Measurements from ENCODE around the gene MFSD11.
A peak's percentile ranks its signal among the peaks of the same experiment; 100 is the strongest.
"Not testable (repeated sequence)": the region's sequence is repeated elsewhere in the genome, so short reads cannot be mapped to it uniquely, and the experiment has no call there.

MFSD11 gene

DNA sequence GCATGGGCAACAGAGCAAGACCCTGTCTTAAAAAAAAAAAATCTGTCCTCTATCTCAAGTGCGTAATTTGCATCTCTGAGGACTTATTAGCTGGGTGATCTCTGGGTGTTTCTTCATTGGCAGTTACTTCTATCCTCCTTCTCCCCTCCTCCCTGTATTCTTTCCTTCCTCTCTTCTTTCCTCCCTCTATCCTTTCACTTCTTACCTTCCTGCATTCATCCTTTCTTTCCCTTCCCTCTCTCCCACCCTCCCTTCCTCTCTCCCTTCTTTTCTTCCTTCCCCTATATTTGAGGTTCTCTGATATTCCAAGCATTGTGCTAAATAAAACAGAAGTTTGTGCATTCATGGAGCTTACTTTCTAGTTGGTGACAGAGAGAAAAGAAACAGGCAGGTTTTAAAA lies 10.7 kb downstream of the MFSD11 start:
- no peak for DNase-seq

DNA sequence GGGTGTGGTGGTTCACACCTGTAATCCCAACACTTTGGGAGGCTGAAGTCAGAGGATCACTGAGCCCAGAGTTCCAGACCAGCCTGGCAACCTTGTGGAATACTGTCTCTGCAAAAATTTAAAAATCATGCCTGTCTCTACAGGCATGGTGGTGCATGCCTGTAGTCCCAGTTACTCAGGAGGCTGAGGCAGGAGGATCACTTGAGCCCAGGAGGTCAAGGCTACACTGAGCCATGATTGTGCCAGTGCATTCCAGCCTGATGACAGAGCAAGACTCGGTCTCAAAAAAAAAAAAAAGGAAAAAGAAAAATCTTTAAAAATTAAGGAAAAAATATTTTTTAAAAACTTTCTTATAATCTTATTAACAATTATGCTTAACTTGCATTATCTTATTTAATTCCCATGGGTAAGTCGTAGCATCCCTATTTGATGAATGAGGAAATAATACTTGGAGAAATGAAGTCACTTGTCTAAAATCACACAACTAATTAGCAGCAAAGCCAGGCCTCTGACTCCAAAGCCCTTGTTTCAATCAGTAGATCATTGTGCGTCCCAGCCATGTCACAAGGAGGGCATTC lies 13.6 kb downstream of the MFSD11 start:
- no peak for DNase-seq

GRCh38 chr17:76752006-76752405 lies 14.1 kb downstream of the MFSD11 start:
- peak; percentile 19 for DNase-seq

- DNase-seq: peak; percentile 35
These were observed 15.4 kb downstream of the MFSD11 start for GRCh38 chr17:76753061-76753961.

DNA sequence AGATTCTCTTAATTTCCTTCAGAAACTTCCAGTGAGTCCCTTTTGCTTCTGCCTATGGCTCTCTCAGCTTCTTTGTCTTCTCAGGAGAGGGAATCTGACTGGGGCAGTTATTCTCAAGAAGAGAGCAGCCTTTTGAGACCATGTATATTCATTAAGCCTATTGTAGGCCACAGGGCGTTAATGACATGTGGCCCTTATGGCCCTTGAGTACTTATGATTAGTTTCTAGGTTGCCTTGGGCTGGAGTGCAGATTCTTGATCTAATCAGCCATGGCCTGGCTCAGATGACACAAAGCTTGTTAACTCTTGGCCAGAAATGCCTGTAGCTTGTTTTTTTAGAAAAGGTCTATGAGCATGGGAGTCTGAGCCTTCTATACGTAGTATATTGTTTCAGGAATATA lies 17.4 kb downstream of the MFSD11 start:
- no peak for DNase-seq

GRCh38 chr17:76757256-76757655 lies 19.3 kb downstream of the MFSD11 start:
- no peak for DNase-seq

GRCh38 chr17:76758570-76758969 lies 20.7 kb downstream of the MFSD11 start:
- no peak for DNase-seq

GRCh38 chr17:76772842-76773525 lies 35.1 kb downstream of the MFSD11 start:
- DNase-seq: peak; percentile 80

- DNase-seq: no peak
These were observed 37.2 kb downstream of the MFSD11 start for GRCh38 chr17:76775021-76775600.

DNA sequence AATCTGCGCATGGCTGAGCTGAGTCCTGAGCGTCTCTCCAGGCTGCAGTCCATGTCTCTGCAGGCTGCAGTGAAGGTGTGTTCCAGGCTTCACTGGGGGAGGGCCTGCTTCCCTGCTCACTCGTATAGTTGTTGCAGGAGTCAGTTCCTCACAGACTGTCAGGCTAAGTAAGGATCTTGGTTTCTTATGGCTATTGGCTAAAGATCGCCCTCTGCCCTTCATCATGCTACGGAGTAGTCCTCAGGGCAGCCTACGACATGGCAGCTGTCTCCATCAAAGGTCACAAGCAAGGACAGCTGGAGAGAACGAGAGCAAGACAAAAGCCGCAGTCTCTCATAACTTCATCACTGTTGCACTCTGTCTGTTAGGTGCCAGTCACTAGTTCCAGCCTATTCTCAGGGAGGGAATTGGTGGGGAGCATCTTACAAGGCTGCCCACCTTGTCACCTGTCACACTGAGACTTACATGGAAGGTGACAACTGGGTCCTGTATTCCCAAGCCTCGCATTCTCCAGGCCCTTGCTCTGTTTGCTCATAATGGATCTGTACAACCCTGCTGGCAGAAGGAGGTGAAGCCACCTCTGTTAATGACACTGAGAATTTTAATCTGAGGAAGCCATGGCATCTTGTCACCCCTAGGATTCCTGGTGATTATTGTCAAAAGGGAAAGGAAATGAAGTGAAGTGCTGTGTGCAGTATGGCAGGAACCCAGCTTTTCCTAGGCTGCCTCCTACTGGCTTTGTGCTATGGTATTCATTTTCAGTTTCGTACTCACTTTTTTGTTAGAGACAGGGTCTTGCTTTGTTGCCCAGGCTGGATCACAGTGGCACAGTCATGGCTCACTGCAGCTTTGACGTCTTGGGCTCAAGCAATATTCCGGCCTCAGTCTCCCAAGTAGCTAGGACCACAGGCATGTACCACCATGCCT lies 43.4 kb downstream of the MFSD11 start:
- DNase-seq: peak; percentile 38

DNA sequence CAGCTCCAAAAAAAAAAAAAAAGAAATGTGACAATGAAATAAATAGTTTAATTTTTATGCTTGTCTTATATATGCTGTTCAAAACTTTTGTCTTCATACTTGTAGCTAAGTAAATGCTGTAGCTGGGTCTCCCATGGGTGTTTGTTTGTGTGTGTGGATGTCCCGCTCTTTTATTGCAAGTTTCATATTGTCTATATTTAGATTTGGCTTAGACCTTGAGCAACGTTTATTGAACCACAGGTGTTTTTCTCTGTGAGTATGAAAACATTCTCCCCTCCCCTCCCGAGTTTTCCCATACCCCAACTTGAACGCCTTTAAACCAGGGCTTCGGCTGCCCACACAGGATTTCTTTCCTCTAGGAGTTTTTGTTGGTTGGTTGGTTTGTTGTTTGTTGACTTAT lies 45.2 kb downstream of the MFSD11 start:
- DNase-seq: no peak

DNA sequence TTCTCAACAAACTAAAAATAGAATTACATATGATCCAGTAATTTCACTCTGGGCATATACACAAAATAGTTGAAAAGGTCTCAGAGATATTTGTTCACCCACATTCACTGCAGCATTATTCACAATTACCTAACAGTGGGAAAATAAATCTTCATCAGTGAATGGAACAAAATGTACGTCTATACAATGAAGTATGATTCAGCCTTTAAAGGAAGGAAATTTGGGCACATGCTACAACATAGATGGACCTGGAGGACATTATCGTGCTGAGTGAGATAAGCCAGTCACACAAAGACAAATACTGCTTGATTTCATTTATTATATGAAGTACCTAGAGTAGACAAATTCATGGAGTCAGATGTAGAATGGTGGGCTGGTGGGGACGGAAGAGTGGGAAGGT lies 47.0 kb downstream of the MFSD11 start:
- no peak for DNase-seq

- not testable (repeated sequence) for DNase-seq
These were observed 49.9 kb downstream of the MFSD11 start for GRCh38 chr17:76787866-76788265.

DNA sequence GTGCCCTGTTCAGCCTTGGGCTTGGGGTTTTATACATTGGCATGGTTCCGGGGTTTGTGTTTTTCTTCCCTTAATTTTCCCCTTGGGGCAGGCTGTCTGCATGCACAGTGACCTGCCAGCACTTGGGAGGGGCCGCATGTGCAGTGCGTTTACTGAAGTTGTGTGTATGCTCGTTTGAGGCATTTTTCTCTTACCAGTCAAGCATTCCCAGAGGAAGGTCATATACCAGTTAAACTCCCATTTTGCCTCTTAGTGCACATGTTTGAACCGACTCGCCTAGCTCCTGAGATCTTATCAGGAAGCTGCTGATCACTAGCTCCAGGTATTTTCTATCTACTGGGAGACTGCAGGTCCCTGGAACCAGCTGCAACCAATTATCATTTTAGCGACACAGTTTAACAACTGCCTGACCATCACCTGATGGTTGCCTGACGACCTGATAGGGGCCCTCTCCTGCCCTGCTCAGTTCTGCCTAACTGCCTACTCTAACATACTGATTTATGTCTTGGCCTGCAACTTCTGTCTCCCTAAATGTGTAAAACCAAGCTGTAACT lies 51.4 kb downstream of the MFSD11 start:
- no peak for DNase-seq

DNA sequence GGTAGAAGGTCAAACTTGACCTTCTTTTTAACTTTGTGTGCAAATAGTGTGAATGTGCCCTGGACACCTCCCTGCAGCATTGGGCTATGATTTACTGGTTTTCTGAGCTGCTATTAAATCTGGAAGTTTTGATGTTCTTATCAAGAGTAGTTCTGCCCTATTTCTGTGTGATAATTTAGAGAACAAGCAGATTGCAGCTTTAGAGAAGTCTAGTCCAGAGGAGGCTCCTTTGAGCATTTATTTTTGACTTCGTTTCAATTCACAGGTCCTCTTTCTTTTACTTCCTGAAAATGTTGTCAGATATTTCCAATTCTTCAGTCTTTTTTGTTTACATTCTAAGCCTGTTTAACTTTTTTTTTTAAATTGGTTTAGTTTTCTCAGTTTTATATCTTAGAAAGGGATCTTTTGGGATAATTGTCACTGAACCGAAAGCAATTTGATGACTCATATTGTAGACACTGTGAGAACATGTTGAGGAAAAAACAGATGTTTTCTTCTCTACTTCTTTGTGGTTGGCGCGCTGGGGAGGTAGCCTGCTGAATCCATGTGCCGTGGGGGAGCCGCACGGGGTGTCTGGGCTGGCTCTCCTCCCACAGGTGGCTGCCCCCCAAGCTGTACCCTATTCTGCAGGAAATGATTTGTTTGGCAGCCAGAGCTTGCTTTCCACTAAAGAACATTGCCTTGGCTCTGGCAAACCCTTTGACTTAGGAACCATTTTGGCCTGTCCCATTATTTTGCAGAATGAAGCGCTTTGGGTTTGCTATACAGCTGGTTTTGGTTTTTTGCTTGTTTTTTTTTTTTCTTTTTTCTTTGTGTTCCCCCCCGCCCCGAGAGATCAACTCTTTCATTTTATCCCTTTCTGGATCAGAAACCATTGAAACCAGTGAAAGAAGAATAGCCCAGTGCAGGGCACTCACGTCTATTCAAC lies 53.4 kb downstream of the MFSD11 start:
- peak; percentile 64 for DNase-seq

- no peak for DNase-seq
These were observed 54.4 kb downstream of the MFSD11 start for GRCh38 chr17:76792348-76792747.

GRCh38 chr17:76793775-76794174 lies 55.9 kb downstream of the MFSD11 start:
- DNase-seq: peak; percentile 17

DNA sequence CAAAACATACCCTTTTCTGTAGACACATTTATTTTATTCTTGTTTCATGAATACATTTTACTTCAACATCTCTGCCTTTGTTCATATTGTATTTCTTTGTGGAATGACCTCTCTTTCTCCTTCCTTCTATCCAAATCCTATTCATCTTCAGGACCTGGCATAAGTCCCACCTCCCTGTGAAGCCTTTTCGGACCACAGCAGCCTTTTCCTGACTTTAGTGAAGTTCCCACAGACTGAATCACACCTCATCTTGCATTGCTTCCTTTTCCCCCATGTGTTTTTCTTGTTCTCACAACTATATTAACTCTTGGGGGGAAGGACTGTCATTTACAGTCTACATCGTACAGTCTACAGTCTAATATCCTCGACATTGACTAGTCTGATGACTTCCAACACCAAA lies 58.2 kb downstream of the MFSD11 start:
- no peak for DNase-seq

DNA sequence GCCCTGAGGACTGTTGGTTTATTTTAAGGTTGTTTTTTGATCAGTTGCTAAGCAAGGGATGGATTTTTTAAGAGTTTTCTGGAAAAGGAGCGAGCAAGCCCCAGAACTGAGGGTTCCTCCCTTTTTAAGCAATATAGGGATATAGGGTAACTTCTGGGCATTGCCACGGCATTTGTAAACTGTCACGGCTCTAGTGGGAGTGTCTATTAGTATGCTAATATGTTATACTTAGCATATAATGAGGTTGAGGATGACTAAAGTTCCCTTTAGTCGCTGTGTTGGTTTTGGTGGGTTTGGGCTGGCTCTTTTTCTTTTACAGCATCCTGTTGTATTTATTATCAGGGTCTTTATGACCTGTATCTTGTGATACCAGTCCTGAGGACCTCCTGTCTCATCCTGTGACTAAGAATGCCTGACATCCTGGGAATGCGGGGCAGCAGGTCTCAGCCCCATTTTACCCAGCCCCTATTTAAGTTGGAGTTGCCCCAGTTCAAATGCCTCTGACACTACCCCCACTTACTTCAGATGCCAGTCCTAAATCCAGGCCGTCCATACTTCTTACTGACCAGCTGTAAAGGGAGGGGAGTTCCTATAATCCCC lies 59.4 kb downstream of the MFSD11 start:
- no peak for DNase-seq

GRCh38 chr17:76801706-76802105 lies 63.8 kb downstream of the MFSD11 start:
- no peak for DNase-seq
